Dedifferentiated amniotic fluid mesenchymal stem cell (primary cell): ENCODE results near the gene ASXL2.

Experiments used
- DNase-seq: peaks from one replicate; pipeline ENCODE4 v3.0.0-alpha.2; 2016; ENCODE audit errors: extremely low spot score

ASXL2 gene

DNA sequence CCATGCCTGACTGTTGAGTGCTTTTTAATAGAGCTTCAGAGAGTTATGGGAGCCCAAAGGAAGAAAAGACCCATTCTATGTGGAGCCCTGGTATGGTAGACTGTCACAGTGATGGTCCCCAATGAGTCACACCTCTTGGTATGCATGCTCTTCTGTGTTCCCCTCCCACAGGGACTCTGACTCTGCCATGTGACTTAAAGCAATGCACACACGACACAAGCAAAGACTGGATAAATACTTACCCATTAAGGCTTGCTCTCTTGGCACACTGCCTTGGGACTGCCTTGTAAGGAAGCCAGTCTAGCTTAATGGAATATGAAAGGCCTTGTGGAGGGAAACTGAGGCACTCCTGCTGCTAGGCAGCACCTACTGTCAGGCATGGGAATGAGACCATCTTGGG, 188.2 kb downstream of the ASXL2 start:
- no peak for DNase-seq

DNA sequence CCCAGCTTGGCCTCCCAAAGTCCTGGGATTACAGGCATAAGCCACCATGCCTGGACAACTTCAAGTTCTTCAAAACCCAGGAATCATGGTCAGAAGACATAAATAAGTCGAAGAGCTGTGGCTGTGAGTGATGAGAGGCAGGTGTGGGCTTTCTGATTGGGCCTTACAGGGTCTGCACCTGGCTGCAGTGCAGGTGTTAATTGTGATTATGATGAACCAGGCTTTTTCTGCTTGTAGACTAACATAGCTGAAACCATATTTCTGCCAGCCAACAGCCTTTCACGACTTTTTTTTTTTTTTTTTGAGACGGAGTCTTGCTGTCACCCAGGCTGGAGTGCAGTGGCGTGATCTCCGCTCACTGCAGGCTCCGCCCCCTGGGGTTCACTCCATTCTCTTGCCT, 190.1 kb downstream of the ASXL2 start:
- DNase-seq: no peak

DNA sequence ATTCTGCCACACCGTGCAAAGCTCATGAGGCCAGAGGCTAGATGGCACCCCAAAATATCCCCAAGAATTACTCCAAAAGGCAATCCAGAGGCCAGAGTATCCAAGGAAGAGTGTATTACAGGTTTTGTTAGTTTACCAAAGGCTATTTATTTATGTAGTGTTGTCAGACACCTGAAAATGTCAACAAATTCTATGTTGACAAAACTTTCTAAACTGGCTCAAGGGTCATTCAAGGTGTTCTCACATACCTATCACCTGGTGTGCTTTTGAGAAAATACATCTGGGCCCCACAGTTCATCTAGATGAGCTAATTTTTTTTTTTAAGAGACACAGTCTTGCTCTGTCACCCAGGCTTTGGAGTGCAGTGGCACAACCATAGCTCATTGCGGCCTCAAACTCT, 192.5 kb downstream of the ASXL2 start:
- DNase-seq: no peak

DNA sequence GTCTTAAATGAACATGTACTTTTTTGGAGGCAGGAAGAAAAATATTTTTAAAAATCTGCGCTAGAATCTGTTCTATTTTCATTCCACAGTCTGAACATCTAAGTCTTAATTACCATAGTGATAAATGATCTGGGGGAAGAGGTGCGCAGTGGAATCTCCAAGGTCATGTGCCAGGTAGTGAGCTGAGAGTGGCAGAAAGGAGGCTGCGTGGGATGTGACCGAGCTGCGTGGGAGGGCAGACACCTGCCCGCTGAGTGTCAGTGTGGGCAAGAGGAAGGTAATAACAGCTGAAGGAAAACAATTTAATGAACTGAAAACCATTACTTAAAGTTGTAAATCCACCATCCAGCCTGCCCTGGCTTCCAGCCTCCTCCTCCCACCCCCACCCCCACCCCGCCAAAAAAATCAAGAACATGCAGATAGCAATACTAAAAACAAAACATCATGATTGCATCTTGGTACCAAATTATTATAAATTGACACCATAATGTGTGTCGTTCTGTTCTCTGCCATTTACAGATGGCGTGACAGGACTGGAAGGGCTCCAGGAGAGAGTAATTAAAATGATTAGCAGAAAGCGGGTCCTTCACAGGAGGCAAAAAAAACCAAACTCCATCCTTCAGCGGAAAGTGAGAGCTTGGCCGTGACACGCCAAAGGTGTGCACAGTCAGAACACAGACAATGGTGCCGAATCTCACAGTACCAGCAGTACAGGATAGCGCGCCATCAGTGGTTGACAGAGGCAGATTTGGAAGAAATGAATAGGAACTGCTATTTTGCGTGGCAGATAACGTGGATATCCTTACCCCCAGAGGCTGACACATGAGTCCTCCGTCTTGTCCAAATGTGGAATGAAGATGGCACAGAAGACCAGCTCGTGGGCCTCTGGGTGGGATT, 193.5 kb downstream of the ASXL2 start:
- DNase-seq: no peak
